HG03378 (cell line): ENCODE measurements around the gene VAMP1.
"Not testable (repeated sequence)": the region's sequence is repeated elsewhere in the genome, so short reads cannot be mapped to it uniquely, and the experiment has no call there.

ENCODE experiments used
- ATAC-seq: cut with Tn5 transposase; IDR thresholded peaks from one replicate; pipeline ENCODE4 v1.9.1; 2021; ENCODE audit warnings: mild to moderate bottlenecking, moderate library complexity; ENCODE audit not compliant: unreplicated experiment

VAMP1 gene

GRCh38 chr12:6469609-6470374, 685 bp downstream of the VAMP1 start:
- no peak for ATAC-seq

GRCh38 chr12:6469092-6469491, 1.4 kb downstream of the VAMP1 start:
- ATAC-seq, result no peak

GRCh38 chr12:6468283-6468575, 2.2 kb downstream of the VAMP1 start:
- no peak for ATAC-seq

GRCh38 chr12:6467571-6468282, 2.8 kb downstream of the VAMP1 start:
- ATAC-seq, result not testable (repeated sequence)

GRCh38 chr12:6466751-6467150, 3.7 kb downstream of the VAMP1 start:
- ATAC-seq, result not testable (repeated sequence)

GRCh38 chr12:6466184-6466573, 4.3 kb downstream of the VAMP1 start:
- no peak for ATAC-seq

GRCh38 chr12:6465467-6466183, 4.9 kb downstream of the VAMP1 start:
- ATAC-seq, result no peak

GRCh38 chr12:6464531-6464930, 5.9 kb downstream of the VAMP1 start:
- ATAC-seq, result no peak

- no peak for ATAC-seq
Observed at GRCh38 chr12:6463858-6464257, 6.6 kb downstream of the VAMP1 start.

- no peak for ATAC-seq
Observed at GRCh38 chr12:6463216-6463615, 7.3 kb downstream of the VAMP1 start.

GRCh38 chr12:6462234-6462995, 8.1 kb downstream of the VAMP1 start:
- no peak for ATAC-seq

- ATAC-seq, result peak; percentile 54
Observed at GRCh38 chr12:6461401-6462233, 8.9 kb downstream of the VAMP1 start.

GRCh38 chr12:6460751-6461371, 9.6 kb downstream of the VAMP1 start:
- no peak for ATAC-seq

GRCh38 chr12:6459004-6459337, 11.5 kb downstream of the VAMP1 start:
- no peak for ATAC-seq

- no peak for ATAC-seq
Observed at GRCh38 chr12:6458281-6459003, 12.0 kb downstream of the VAMP1 start.

- ATAC-seq, result no peak
Observed at GRCh38 chr12:6457220-6457945, 13.1 kb downstream of the VAMP1 start.

- ATAC-seq, result no peak
Observed at GRCh38 chr12:6452944-6453630, 17.4 kb downstream of the VAMP1 start.
